Stimulated activated naive CD8-positive, alpha-beta T cell treated with anti-CD3 and anti-CD28 coated beads, Interleukin-15, amount 100 ng/mL, for 72 hours (primary cell): ENCODE results near the gene PLCH1.

Source experiments
- ATAC-seq: fragments of 150-1000 bp; cut with Tn5 transposase; 2 replicates; pipeline ENCODE4 v1.10.0; 2021; ENCODE audit warnings: mild to moderate bottlenecking, moderate library complexity
- DNase-seq, 2 donors: peaks; one replicate each; pipeline ENCODE4 v3.0.0; 2021 to 2022
- H3K27ac Mint-ChIP-seq, 2 donors: one replicate each; pipeline ENCODE4 v1.8.0; 2022; ENCODE audit warnings: mild to moderate bottlenecking in 2 of 2, mixed read lengths in 2 of 2, moderate library complexity in 2 of 2
- H3K27me3 Mint-ChIP-seq: one replicate; pipeline ENCODE4 v1.8.0; 2022; ENCODE audit warnings: mixed read lengths
- H3K4me1 Mint-ChIP-seq: one replicate; pipeline ENCODE4 v1.8.0; 2022; ENCODE audit warnings: mild to moderate bottlenecking, mixed read lengths
- H3K4me3 Mint-ChIP-seq, 2 donors: one replicate each; pipeline ENCODE4 v1.8.0; 2022; ENCODE audit warnings: mild to moderate bottlenecking in 2 of 2, mixed read lengths in 2 of 2, moderate library complexity in 1 of 2
- H3K9me3 Mint-ChIP-seq, 2 donors: one replicate each; pipeline ENCODE4 v1.8.0; 2022; ENCODE audit warnings: mixed read lengths in 2 of 2

PLCH1 gene

DNA sequence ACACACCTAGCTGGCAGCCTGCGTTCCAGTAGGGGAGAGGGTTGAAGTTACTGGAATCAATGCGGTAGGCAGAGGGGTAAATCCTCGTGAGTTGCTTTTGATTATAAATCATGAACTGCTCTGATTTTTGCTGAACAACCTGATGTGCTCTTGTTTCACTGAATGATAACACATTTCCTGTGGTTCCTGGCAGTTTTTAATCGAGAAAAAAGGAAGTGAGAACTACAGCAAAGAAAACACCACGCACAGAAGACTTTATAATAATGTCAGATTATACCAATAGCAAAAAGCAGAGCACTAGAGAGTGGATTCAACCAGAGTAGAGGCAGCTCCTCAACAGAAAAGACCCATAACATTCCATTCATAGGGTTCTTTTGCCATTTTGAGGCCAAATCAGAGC is 250.5 kb downstream of the PLCH1 start:
- Mint-ChIP-seq H3K9me3 (peaks cover 0 to 5% of the 10 kb centered on the region in 2 donors), H3K4me1 (no peaks in the 10 kb centered on the region), H3K4me3 (no peak overlapping the region), H3K27me3 (no peaks in the 10 kb centered on the region), H3K27ac (no peak overlapping the region)
- ATAC-seq (no peak), DNase-seq (no peak)

DNA sequence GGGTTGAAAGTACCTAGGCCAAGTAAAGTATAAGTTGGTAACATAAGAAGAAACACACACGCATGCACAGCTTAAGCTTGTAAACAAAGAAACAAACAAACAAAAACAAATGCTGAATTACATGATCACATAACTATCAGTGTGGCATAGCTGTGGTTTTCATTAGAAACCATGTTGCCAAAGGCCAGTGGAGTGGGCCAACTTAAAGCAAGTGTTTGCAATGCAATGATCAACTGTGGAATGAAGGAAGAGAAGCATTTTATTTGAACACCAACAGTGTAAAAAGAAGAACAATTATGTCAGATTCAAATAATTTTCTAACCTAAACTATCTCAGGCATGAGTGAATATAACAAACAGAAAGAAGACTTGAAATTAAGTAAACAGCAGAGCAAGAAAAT is 252.0 kb downstream of the PLCH1 start:
- Mint-ChIP-seq H3K9me3 (peaks cover 0 to 5% of the 10 kb centered on the region in 2 donors), H3K4me1 (no peaks in the 10 kb centered on the region), H3K27me3 (no peaks in the 10 kb centered on the region), H3K4me3 (no peak overlapping the region), H3K27ac (no peak overlapping the region)
- ATAC-seq (no peak), DNase-seq (no peak)

DNA sequence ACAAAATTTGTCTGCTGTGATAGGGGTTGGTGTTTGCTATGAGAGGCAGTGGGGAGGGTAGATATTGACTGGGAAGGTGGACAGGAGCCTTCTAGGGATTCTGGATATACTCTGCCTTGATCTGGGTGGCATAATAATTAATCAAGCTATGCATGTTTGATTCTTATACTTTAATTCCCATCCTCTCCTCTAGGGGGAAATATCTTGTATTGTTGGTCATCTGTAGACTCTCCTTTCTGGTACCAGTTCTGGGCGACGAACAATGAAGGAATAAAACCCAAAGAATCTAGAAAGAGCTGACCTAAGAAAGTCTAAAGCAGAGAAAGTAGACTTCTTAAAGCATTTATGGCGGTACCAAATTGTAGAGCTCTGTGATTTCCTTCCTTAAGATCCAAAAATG is 253.2 kb downstream of the PLCH1 start:
- DNase-seq = no peak
- Mint-ChIP-seq H3K4me3 (no peak overlapping the region), H3K27ac (no peak overlapping the region), H3K27me3 (no peaks in the 10 kb centered on the region), H3K9me3 (peaks cover 0 to 5% of the 10 kb centered on the region in 2 donors), H3K4me1 (no peaks in the 10 kb centered on the region)
- ATAC-seq = no peak

- Mint-ChIP-seq H3K4me1 (no peaks in the 10 kb centered on the region), H3K27me3 (no peaks in the 10 kb centered on the region)
- no peak for ATAC-seq
Measured at GRCh38 chr3:155488671-155489070, 256.2 kb downstream of the PLCH1 start.

GRCh38 chr3:155485897-155486296 is 259.0 kb downstream of the PLCH1 start:
- no peak for DNase-seq
- Mint-ChIP-seq H3K27ac (no peak overlapping the region), H3K4me3 (no peak overlapping the region), H3K4me1 (no peaks in the 10 kb centered on the region), H3K27me3 (no peaks in the 10 kb centered on the region), H3K9me3 (no peaks in the 10 kb centered on the region)
- no peak for ATAC-seq

More at GRCh38 chr3:155488671-155489070, 256.2 kb downstream of the PLCH1 start:
- Mint-ChIP-seq H3K9me3 (peaks cover 0 to 5% of the 10 kb centered on the region in 2 donors), H3K4me3 (no peak overlapping the region), H3K27ac (no peak overlapping the region)
- DNase-seq = no peak

GRCh38 chr3:155481591-155481990 is 263.3 kb downstream of the PLCH1 start:
- Mint-ChIP-seq H3K4me3 (no peak overlapping the region), H3K9me3 (peaks cover 9 to 12% of the 10 kb centered on the region in 2 donors)
- no peak for ATAC-seq

GRCh38 chr3:155481089-155481488 is 263.8 kb downstream of the PLCH1 start:
- ATAC-seq (no peak), DNase-seq (no peak)
- Mint-ChIP-seq H3K27ac (no peak overlapping the region), H3K9me3 (peaks cover 9 to 14% of the 10 kb centered on the region in 2 donors), H3K4me3 (no peak overlapping the region), H3K4me1 (no peaks in the 10 kb centered on the region), H3K27me3 (peaks cover 7% of the 10 kb centered on the region)

More at GRCh38 chr3:155481591-155481990, 263.3 kb downstream of the PLCH1 start:
- Mint-ChIP-seq H3K27ac (no peak overlapping the region), H3K4me1 (no peaks in the 10 kb centered on the region), H3K27me3 (peaks cover 7% of the 10 kb centered on the region)
- DNase-seq = no peak

- Mint-ChIP-seq H3K4me3 (no peak overlapping the region), H3K9me3 (peaks cover 24 to 28% of the 10 kb centered on the region in 2 donors), H3K27ac (no peak overlapping the region), H3K27me3 (no peaks in the 10 kb centered on the region), H3K4me1 (no peaks in the 10 kb centered on the region)
- ATAC-seq (no peak), DNase-seq (no peak)
Measured at GRCh38 chr3:155465664-155466063, 279.2 kb downstream of the PLCH1 start.

DNA sequence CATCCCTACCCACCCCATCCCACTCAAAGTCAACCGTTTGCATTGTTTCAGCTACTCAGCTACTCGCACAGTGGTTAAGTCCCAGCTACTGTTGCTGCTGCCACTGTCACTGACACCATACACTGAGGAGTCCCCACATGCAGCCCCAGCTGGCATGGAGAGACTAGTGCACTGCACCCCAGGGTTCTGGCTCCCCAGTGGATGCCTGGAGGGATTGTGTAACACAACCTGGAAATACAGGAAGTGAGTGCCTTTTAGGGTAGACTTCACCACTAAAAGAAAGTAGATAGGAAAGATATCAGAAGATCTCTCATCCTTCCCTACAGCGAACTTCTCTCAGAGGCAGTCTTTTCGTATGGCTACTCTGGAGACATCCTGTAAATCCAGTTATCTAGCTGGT is 282.2 kb downstream of the PLCH1 start:
- Mint-ChIP-seq H3K4me1 (no peaks in the 10 kb centered on the region), H3K9me3 (peaks cover 12 to 14% of the 10 kb centered on the region in 2 donors), H3K27me3 (no peaks in the 10 kb centered on the region)

DNA sequence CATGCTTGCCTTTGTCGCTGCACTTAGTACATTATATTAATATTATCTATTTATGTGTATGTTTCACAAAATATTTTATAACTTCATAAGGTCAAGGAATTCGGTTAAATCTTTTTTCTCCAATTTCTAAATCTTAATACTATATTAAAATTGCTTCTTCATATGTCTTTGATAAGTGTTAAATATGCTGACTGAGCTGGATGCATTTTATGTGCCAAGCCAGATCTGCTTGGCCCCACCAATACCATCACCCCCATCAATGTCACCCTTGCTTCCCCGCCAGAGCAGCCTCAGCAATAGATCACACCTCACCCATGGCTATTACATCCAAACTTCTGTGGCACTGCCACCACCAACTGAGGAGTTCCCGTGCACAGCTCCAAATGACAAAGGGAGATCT is 287.3 kb downstream of the PLCH1 start:
- DNase-seq = no peak
- Mint-ChIP-seq H3K4me3 (no peak overlapping the region), H3K4me1 (no peaks in the 10 kb centered on the region), H3K9me3 (no peaks in the 10 kb centered on the region), H3K27me3 (no peaks in the 10 kb centered on the region), H3K27ac (no peak overlapping the region)
- ATAC-seq = no peak

More for the DNA sequence above, 282.2 kb downstream of the PLCH1 start:
- no peak overlapping the region for H3K27ac Mint-ChIP-seq
- DNase-seq = no peak
- no peak overlapping the region for H3K4me3 Mint-ChIP-seq
- ATAC-seq = no peak

GRCh38 chr3:155455765-155456164 is 289.1 kb downstream of the PLCH1 start:
- Mint-ChIP-seq H3K27ac (no peak overlapping the region), H3K4me3 (no peak overlapping the region), H3K27me3 (no peaks in the 10 kb centered on the region), H3K4me1 (no peaks in the 10 kb centered on the region), H3K9me3 (no peaks in the 10 kb centered on the region)
- ATAC-seq (no peak), DNase-seq (no peak)

- ATAC-seq = no peak
- DNase-seq = no peak
- Mint-ChIP-seq H3K9me3 (no peaks in the 10 kb centered on the region), H3K27me3 (no peaks in the 10 kb centered on the region), H3K4me1 (no peaks in the 10 kb centered on the region), H3K27ac (no peak overlapping the region), H3K4me3 (no peak overlapping the region)
Measured at GRCh38 chr3:155453512-155453911, 291.4 kb downstream of the PLCH1 start.

GRCh38 chr3:155449613-155450267 is 295.1 kb downstream of the PLCH1 start:
- ATAC-seq (no peak), DNase-seq (no peak)
- no peaks in the 10 kb centered on the region for H3K4me1 Mint-ChIP-seq
- H3K4me3 Mint-ChIP-seq = no peak overlapping the region
- H3K9me3 Mint-ChIP-seq = no peaks in the 10 kb centered on the region
- no peak overlapping the region for H3K27ac Mint-ChIP-seq
- H3K27me3 Mint-ChIP-seq = no peaks in the 10 kb centered on the region

- Mint-ChIP-seq H3K27ac (no peak overlapping the region), H3K4me3 (no peak overlapping the region), H3K9me3 (no peaks in the 10 kb centered on the region), H3K27me3 (no peaks in the 10 kb centered on the region), H3K4me1 (no peaks in the 10 kb centered on the region)
- DNase-seq = no peak
- no peak for ATAC-seq
Measured at GRCh38 chr3:155448531-155448930, 296.3 kb downstream of the PLCH1 start.

DNA sequence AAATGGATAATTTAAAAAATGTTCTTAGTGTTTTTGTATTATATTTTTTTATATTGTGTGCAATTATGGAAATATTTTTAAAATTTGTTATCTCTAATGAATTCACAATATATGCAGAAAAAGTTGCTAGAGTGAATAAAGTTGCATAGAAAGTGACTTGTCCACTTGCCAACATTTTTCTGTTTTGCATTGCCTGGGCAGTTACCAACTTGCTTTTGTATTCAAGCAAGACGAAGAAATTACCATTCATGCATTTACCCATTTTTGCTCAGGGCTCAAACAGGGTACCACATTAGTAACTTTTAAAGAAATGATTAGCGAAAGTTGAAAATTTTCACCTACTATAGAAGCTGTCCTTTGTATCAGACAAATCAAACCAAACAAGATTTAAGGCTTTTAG is 298.5 kb downstream of the PLCH1 start:
- H3K27ac Mint-ChIP-seq = no peak overlapping the region
- DNase-seq = no peak
- H3K27me3 Mint-ChIP-seq = no peaks in the 10 kb centered on the region
- H3K9me3 Mint-ChIP-seq = no peaks in the 10 kb centered on the region
- no peaks in the 10 kb centered on the region for H3K4me1 Mint-ChIP-seq
- H3K4me3 Mint-ChIP-seq = no peak overlapping the region
- ATAC-seq = no peak

GRCh38 chr3:155444771-155445170 is 300.1 kb downstream of the PLCH1 start:
- no peaks in the 10 kb centered on the region for H3K9me3 Mint-ChIP-seq

GRCh38 chr3:155443815-155444214 is 301.1 kb downstream of the PLCH1 start:
- Mint-ChIP-seq H3K27me3 (no peaks in the 10 kb centered on the region), H3K9me3 (no peaks in the 10 kb centered on the region), H3K4me3 (no peak overlapping the region), H3K4me1 (no peaks in the 10 kb centered on the region), H3K27ac (no peak overlapping the region)
- no peak for ATAC-seq
- DNase-seq = no peak

More at GRCh38 chr3:155444771-155445170, 300.1 kb downstream of the PLCH1 start:
- no peaks in the 10 kb centered on the region for H3K4me1 Mint-ChIP-seq
- H3K27me3 Mint-ChIP-seq = no peaks in the 10 kb centered on the region
- DNase-seq (no peak), ATAC-seq (no peak)
- H3K27ac Mint-ChIP-seq = no peak overlapping the region
- H3K4me3 Mint-ChIP-seq = no peak overlapping the region
